Measurements from ENCODE around the gene SPACDR. TPM values are rescaled to one million over a fixed set of nuclear protein-coding genes. Genes with fewer than 3 reads are reported as not detected.
"Not testable (repeated sequence)": the region's sequence is repeated elsewhere in the genome, so short reads cannot be mapped to it uniquely, and the experiment has no call there.

Gene SPACDR
- polyA plus RNA-seq, 3 donors = 0.99 to 2.0 (median 1.4) TPM

DNA sequence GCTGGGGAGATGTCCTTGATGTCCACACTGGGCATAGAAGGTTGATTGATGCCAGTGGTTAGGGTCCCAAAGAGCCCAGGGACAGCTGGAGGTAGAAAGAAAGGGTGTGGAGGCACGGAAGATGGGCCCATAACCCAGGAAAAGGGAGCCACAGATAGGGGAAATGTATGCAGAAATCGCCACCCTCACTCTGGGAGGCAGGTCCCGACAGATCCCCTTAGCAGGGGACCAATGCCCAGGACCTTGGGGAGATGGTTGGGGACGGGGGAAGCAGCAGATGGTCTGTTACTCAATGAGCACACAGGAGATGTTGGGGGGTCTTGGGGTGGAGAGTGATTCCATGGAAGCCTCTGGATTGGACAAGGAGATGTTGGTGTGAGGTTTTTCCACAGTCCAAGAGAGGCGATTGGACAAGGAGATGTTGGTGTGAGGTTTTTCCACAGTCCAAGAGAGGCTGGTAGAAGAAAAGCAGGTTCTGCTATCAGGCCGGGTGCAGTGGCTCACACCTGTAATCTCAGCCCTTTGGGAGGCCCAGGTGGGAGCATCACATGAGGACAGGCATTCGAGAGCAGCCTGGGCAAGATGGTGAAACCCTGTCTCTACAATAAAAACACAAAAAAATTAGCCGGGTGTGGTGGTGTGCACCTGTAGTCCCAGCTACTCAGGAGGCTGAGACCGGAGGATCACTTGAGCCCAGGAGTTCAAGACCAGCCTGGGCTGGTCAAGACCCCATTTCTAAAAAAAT, 20.8 kb downstream of the SPACDR start:
- DNase-seq (ENCODE audit: extremely low read depth in 1 of 11, low read depth in 9 of 11, low spot score in 4 of 11) = no peak

DNA sequence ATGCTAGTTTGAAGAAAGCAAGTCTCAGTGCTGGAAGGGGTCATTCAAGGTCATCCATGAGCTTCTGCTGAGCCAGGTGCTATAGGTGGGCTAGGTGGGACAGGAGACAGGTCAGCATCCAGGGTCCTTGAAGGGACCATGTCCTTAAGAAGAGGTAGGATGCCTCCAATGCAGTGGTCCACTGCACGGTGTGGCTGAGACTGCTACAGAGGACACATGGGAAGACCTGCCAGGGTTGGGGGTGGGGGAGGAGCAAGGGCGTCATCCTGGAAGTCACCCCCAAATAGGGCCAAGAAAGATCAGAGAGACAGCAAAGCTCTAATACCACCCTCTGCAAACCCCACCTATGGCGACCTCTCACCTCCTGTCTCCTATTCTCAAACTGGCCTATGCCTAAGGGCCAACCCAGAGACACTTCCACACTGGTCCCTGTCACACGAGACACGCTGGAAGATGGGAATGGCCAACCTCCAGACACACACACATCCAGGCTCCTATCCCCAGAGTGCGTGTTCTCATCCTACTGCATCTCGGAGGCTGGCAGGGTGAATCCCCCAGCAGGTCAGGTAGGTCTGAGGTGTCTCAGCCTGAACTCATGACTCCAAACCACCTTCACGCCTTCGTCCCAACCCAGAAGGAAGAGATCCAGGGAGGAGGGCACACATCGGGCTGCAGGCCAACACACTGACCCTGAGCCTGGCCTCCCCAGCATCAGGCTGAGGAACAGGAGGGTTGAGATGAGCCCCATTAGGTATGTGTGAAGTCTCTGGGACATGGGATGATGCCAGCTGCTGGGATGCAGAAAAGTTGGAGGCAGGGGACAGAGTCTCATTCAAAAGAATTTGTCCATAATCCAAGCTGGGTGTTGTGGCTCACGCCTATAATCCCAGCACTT, 22.2 kb downstream of the SPACDR start:
- DNase-seq (ENCODE audit: extremely low read depth in 1 of 11, low read depth in 9 of 11, low spot score in 4 of 11) = no peak

- not testable (repeated sequence) for DNase-seq (ENCODE audit: extremely low read depth in 1 of 11, low read depth in 9 of 11, low spot score in 4 of 11)
These were observed 24.8 kb downstream of the SPACDR start for GRCh38 chr7:100439244-100439643.

GRCh38 chr7:100438731-100439130, 25.3 kb downstream of the SPACDR start:
- not testable (repeated sequence) for DNase-seq (ENCODE audit: extremely low read depth in 1 of 11, low read depth in 9 of 11, low spot score in 4 of 11)

DNA sequence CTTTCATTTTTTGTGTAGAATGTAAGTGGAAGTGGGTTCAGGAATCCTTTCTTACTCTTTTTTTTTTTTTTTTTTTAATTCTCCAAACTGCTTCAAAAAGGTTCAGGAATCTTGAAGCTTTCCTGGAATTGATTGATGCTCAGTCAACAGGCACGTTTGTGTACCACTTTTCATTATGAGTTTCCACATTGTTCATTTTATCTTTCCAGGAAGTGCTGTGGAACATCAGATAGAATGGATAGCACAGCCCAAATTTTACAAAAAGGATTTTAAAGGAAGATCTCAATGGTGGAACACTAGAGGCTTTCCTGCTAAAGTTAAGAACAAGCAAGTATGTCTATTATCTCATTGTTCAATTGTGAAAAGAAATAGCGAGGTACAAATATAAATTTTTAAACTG, 25.9 kb downstream of the SPACDR start:
- no peak for DNase-seq (ENCODE audit: extremely low read depth in 1 of 11, low read depth in 9 of 11, low spot score in 4 of 11)

- DNase-seq (ENCODE audit: extremely low read depth in 1 of 11, low read depth in 9 of 11, low spot score in 4 of 11) = no peak
These were observed 26.6 kb downstream of the SPACDR start for GRCh38 chr7:100437150-100438100.

DNA sequence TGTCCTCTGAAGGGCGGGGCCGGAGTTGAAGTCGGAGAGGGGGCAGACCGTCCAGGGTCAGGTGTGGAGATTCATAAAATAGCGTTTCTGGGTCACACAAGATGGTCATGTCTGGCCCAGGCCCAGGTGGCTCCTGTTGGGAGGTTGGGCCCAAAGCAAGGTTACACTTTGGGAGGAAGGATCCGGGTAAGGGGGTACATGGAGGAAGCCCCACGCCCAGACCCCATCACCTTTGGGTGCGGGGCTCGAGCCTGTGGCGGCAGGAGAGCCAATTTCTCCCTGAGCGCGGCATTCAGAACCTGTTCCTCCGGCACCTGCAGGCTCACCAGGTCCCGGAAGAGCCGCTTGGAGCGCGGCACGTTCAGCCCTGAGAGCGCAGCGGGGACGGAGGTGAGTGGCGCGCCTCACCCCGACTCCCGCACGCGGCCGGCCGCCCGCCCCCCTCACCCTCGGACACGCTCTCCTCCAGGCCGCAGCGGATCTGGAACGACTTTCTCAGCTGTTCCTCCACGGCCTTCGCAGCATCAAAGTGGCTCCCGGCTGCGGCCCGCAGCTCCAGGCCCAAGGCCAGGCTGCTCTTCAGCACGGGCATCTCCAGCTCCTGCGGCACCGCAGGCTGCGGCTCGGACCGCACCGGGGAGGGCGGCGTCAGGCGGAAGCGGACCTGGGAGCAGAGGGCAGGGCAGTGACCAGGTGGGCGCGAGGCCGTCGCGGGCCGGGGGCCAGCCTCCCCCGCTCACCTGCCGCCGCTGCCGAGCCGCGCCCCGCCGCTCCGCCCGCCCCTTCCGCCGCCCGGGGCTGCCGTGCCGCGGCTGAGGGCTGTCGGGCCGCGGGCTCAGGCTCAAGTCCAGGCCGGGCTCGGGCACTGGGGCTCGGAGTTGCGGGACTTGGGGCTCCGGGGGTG, 28.4 kb downstream of the SPACDR start:
- peak in 1 of 11 donors; percentile 23 for DNase-seq (ENCODE audit: extremely low read depth in 1 of 11, low read depth in 9 of 11, low spot score in 4 of 11)

GRCh38 chr7:100434297-100435144, 29.5 kb downstream of the SPACDR start:
- DNase-seq (ENCODE audit: extremely low read depth in 1 of 11, low read depth in 9 of 11, low spot score in 4 of 11) = no peak

DNA sequence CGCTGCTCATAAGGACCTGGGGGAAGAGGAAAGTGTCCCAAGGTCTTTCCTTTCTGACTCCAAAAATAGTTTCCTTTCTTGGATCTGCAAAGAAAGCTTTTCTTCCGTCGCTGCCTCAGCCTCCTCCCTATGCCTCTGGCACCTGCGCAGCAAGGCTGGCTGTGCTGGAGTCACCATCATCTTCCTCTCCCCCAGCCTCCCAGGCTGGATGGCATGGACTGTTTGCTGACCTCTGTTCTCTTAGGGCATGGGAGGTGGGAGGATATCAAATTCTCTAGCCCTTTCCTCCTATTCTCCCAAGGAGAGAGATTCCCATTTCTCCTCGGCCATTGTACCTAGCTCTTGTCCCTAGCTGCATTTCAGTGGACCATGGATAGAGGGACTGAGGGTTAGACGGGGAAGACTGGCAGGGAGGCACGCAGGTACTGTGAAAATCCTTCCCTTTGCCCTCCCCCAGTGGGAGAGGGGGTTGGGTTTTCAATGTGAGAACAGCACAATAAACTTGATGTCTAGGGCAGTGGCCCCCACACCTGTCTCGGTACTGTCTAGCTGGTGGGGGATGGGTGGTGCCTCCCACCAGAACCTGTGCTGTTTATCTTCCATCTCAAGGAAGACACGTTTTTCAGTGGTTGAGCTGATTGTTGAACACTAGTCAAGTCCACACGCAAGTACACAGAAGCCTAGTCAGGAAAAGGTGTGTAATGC, 30.3 kb downstream of the SPACDR start:
- no peak for DNase-seq (ENCODE audit: extremely low read depth in 1 of 11, low read depth in 9 of 11, low spot score in 4 of 11)

GRCh38 chr7:100433276-100433591, 30.8 kb downstream of the SPACDR start:
- no peak for DNase-seq (ENCODE audit: extremely low read depth in 1 of 11, low read depth in 9 of 11, low spot score in 4 of 11)

GRCh38 chr7:100432621-100433275, 31.3 kb downstream of the SPACDR start:
- no peak for DNase-seq (ENCODE audit: extremely low read depth in 1 of 11, low read depth in 9 of 11, low spot score in 4 of 11)

GRCh38 chr7:100432053-100432452, 32.0 kb downstream of the SPACDR start:
- DNase-seq (ENCODE audit: extremely low read depth in 1 of 11, low read depth in 9 of 11, low spot score in 4 of 11) = no peak

DNA sequence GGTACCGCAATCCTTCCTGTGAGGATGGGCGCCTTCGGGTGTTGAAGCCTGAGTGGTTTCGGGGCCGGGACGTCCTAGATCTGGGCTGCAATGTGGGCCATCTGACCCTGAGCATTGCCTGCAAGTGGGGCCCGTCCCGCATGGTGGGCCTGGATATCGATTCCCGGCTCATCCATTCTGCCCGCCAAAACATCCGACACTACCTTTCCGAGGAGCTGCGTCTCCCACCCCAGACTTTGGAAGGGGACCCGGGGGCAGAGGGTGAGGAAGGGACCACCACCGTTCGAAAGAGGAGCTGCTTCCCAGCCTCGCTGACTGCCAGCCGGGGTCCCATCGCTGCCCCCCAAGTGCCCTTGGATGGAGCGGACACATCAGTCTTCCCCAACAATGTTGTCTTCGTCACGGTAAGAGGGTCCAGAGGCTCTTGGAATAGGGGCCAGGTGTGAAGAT, 32.7 kb downstream of the SPACDR start:
- DNase-seq (ENCODE audit: extremely low read depth in 1 of 11, low read depth in 9 of 11, low spot score in 4 of 11) = no peak

GRCh38 chr7:100430493-100431285, 33.4 kb downstream of the SPACDR start:
- DNase-seq (ENCODE audit: extremely low read depth in 1 of 11, low read depth in 9 of 11, low spot score in 4 of 11) = no peak

DNA sequence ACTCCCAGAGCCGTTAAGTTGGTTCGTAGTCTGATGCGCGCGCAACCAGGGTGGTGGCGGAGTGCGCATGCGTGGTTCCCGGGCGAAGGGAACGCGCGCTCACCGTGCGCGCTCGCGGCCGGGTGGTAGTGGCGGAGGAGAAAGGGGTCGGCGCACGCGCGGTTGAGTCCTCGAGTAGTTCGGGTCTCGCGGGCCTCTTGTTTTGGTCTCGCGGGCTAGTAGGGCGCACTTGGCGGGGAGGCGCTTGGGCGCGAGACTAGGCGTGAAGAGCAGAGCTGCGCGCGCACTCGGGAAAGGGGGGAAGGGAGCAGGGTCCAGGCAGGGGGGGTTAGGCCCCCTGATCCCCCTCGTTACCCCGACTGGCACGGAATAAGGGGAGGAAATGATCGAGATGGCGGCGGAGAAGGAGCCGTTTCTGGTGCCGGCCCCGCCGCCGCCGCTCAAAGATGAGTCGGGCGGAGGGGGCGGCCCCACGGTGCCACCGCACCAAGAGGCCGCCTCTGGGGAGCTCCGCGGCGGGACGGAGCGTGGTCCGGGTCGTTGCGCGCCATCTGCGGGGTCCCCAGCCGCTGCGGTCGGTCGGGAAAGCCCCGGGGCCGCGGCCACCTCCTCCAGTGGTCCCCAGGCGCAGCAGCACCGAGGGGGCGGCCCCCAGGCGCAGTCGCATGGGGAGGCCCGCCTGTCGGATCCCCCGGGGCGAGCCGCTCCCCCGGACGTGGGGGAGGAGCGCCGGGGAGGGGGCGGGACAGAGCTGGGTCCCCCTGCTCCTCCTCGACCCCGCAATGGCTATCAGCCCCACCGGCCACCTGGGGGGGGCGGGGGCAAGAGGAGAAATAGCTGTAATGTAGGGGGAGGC, 34.2 kb downstream of the SPACDR start, which contains the start of gene MEPCE:
MEPCE (plus strand) TSS at position 195 of the 856 bp plus-strand sequence; CDS start at position 383, 188 bp downstream.
- peak; percentile 89 to 96 (median 95) for DNase-seq (ENCODE audit: extremely low read depth in 1 of 11, low read depth in 9 of 11, low spot score in 4 of 11)
